Medulla oblongata (tissue), 1 donor: ENCODE data around the gene TMPRSS6.
A peak's percentile ranks its signal among the peaks of the same experiment; 100 is the strongest.

Source experiments
- DNase-seq: peaks from one replicate; pipeline ENCODE4 v3.0.0-alpha.2; 2015; ENCODE audit errors: extremely low spot score

TMPRSS6 gene

GRCh38 chr22:37051391-37052385 is 57.8 kb downstream of the TMPRSS6 start, which contains the start of gene KCTD17:
KCTD17 (plus strand) TSS chr22:37051742; CDS start chr22:37051761, 19 bp downstream.
- peak; percentile 71 for DNase-seq

- DNase-seq: no peak
Observed at GRCh38 chr22:37050913-37051312, 58.6 kb downstream of the TMPRSS6 start.

- no peak for DNase-seq
Observed at GRCh38 chr22:37049224-37049623, 60.3 kb downstream of the TMPRSS6 start.

GRCh38 chr22:37048133-37048532 is 61.4 kb downstream of the TMPRSS6 start:
- DNase-seq: no peak

GRCh38 chr22:37047006-37047405 is 62.5 kb downstream of the TMPRSS6 start:
- DNase-seq: no peak

GRCh38 chr22:37046589-37046988 is 62.9 kb downstream of the TMPRSS6 start:
- no peak for DNase-seq

GRCh38 chr22:37045958-37046357 is 63.6 kb downstream of the TMPRSS6 start:
- no peak for DNase-seq

- no peak for DNase-seq
Observed at GRCh38 chr22:37044634-37045625, 64.6 kb downstream of the TMPRSS6 start.

- DNase-seq: no peak
Observed at GRCh38 chr22:37043828-37044538, 65.5 kb downstream of the TMPRSS6 start.

- DNase-seq: no peak
Observed at GRCh38 chr22:37043209-37043827, 66.2 kb downstream of the TMPRSS6 start.

GRCh38 chr22:37039466-37039865 is 70.0 kb downstream of the TMPRSS6 start:
- no peak for DNase-seq

GRCh38 chr22:37037669-37038068 is 71.8 kb downstream of the TMPRSS6 start:
- no peak for DNase-seq

GRCh38 chr22:37036655-37037377 is 72.7 kb downstream of the TMPRSS6 start:
- no peak for DNase-seq

GRCh38 chr22:37033605-37034430 is 75.7 kb downstream of the TMPRSS6 start:
- no peak for DNase-seq

- DNase-seq: no peak
Observed at GRCh38 chr22:37032535-37033460, 76.7 kb downstream of the TMPRSS6 start.

GRCh38 chr22:37032134-37032534 is 77.4 kb downstream of the TMPRSS6 start:
- no peak for DNase-seq

- DNase-seq: no peak
Observed at GRCh38 chr22:37030560-37031281, 78.8 kb downstream of the TMPRSS6 start.
